HepG2 (cell line): ENCODE measurements around the gene IGFLR1. TPM values are rescaled to one million over a fixed set of nuclear protein-coding genes. Genes with fewer than 3 reads are reported as not detected.

ENCODE experiments used
- ATAC-seq: fragments of 200-7000 bp; cut with Tn5 transposase; 3 replicates; pipeline ENCODE4 v1.9.1; 2020; ENCODE audit warnings: mild to moderate bottlenecking, moderate library complexity
- BruUV-seq: library from RNA; stranded (reverse); fragments of 400-500 nt; replicated peaks from 2 replicates; lab custom pipeline; 2021; lab: Mats Ljungman, UMichigan
- CTCF ChIA-PET: fragments of 300-600 bp; formaldehyde crosslinking; extraction: SDS; loops from one replicate; lab custom pipeline; 2021; ENCODE audit warnings: low total read pairs, inconsistent platforms, low intra/inter-chr PET ratio; lab: Yijun Ruan, JAX
- POLR2A ChIA-PET: fragments of 350-600 bp; sonication (Branson Sonifier 250); formaldehyde crosslinking; loops from one replicate; lab custom pipeline; 2020; ENCODE audit warnings: antibody characterized with exemption, inconsistent platforms; lab: Yijun Ruan, JAX
- DNase-seq: peaks from one replicate; pipeline ENCODE4 v3.0.0-alpha.2; 2015; ENCODE audit warnings: low spot score
- FAIRE-seq: peaks from 3 replicates; lab custom pipeline; 2011; peaks lifted over from hg19 to GRCh38; lab: Jason Lieb, UNC
- H2AFZ ChIP-seq: one replicate; pipeline ENCODE4 v1.6.1; 2011; ENCODE audit warnings: low read length, inconsistent platforms
- H3K27ac ChIP-seq: fragments of 300-600 bp; 3 replicates; pipeline ENCODE4 v1.8.0; 2011; ENCODE audit warnings: mixed run types, mild to moderate bottlenecking, mixed read lengths, low read length, inconsistent platforms; ENCODE audit not compliant: insufficient read depth; ENCODE audit errors: extremely low read length
- H3K27me3 ChIP-seq, 2 experiments: fragments of 200-600 bp in 1 of 2; 2 replicates in 1 of 2; 3 replicates in 1 of 2; pipeline versions ENCODE4 v1.6.0 to v1.8.0; 2011; ENCODE audit warnings: low read length in 2 of 2, mild to moderate bottlenecking in 2 of 2, moderate library complexity in 2 of 2, inconsistent platforms in 1 of 2; ENCODE audit not compliant: insufficient read depth in 2 of 2, control insufficient read depth in 1 of 2
- H3K36me3 ChIP-seq, 2 experiments: fragments of 200-600 bp in 1 of 2; replicated peaks in 1 of 2; 2 replicates in 1 of 2; 3 replicates in 1 of 2; pipeline versions ENCODE4 v1.5.1 to v1.8.0; 2011; ENCODE audit warnings: low read length in 2 of 2, inconsistent platforms in 1 of 2; ENCODE audit not compliant: insufficient read depth in 2 of 2, control insufficient read depth in 1 of 2
- H3K4me1 ChIP-seq: 2 replicates; pipeline ENCODE4 v1.5.1; 2012; ENCODE audit warnings: low read length, inconsistent platforms; ENCODE audit not compliant: insufficient read depth
- H3K4me2 ChIP-seq: 2 replicates; pipeline ENCODE4 v1.6.0; 2011; ENCODE audit warnings: low read depth, low read length, inconsistent platforms
- H3K4me3 ChIP-seq, 3 experiments: fragments of 200-600 bp in 1 of 3; sonication (generic), shearing (Covaris generic) in 1 of 3; replicated peaks in 1 of 3; 2 replicates each; pipeline ENCODE4 v1.5.1; 2011 to 2016; ENCODE audit warnings: low read length in 3 of 3, inconsistent platforms in 2 of 3, low read depth in 2 of 3, mild to moderate bottlenecking in 2 of 3, control low read depth in 1 of 3, mixed read lengths in 1 of 3; ENCODE audit not compliant: insufficient read depth in 1 of 3
- H3K79me2 ChIP-seq: one replicate; pipeline ENCODE4 v1.6.1; 2011; ENCODE audit warnings: low read length, inconsistent platforms; ENCODE audit not compliant: insufficient read depth
- H3K9ac ChIP-seq: 2 replicates; pipeline ENCODE4 v1.6.0; 2011; ENCODE audit warnings: mild to moderate bottlenecking, low read depth, low read length, inconsistent platforms; ENCODE audit not compliant: insufficient read depth
- H3K9me3 ChIP-seq: 2 replicates; pipeline ENCODE4 v1.5.1; 2012; ENCODE audit warnings: mild to moderate bottlenecking, low read length
- H4K20me1 ChIP-seq: 2 replicates; pipeline ENCODE4 v1.6.0; 2011; ENCODE audit warnings: inconsistent platforms, mild to moderate bottlenecking, low read length, moderate library complexity; ENCODE audit not compliant: insufficient read depth
- EZH2 ChIP-seq: conservative IDR thresholded peaks from 2 replicates; pipeline ENCODE4 v1.6.1; 2012; ENCODE audit warnings: mild to moderate bottlenecking, low read depth, low read length, moderate library complexity
- GABPB1 ChIP-seq: IDR thresholded peaks from 2 replicates; pipeline ENCODE4 v1.6.1; 2016; ENCODE audit warnings: mild to moderate bottlenecking, missing genetic modification reagents, moderate library complexity, missing compliant biosample characterization
- HNRNPLL ChIP-seq: fragments of 200-400 bp; formaldehyde crosslinking; IDR thresholded peaks from 2 replicates; pipeline ENCODE4 v1.6.1; 2017; ENCODE audit warnings: mild to moderate bottlenecking, low read depth, low read length; ENCODE audit not compliant: poor library complexity, severe bottlenecking
- KLF13 ChIP-seq: sonication (generic); formaldehyde crosslinking; IDR thresholded peaks from 2 replicates; pipeline ENCODE4 v1.4.0; 2020; ENCODE audit warnings: mild to moderate bottlenecking, missing genetic modification reagents
- MED1 ChIP-seq: sonication (generic); formaldehyde crosslinking; IDR thresholded peaks from 2 replicates; pipeline ENCODE4 v1.4.0; 2020; ENCODE audit warnings: missing genetic modification reagents
- RAD21 ChIP-seq: fragments of 450-650 bp; formaldehyde crosslinking; IDR thresholded peaks from 2 replicates; pipeline ENCODE4 v1.5.0; 2020; ENCODE audit warnings: mild to moderate bottlenecking
- RBFOX2 ChIP-seq: fragments of 200-400 bp; formaldehyde crosslinking; IDR thresholded peaks from 2 replicates; pipeline ENCODE4 v1.6.1; 2017; ENCODE audit warnings: low read depth, mild to moderate bottlenecking, low read length
- SNAPC4 ChIP-seq: sonication (generic); formaldehyde crosslinking; IDR thresholded peaks from 2 replicates; pipeline ENCODE4 v1.4.0; 2020; ENCODE audit warnings: mild to moderate bottlenecking, missing genetic modification reagents
- ZBTB8A ChIP-seq: sonication (generic); formaldehyde crosslinking; IDR thresholded peaks from 2 replicates; pipeline ENCODE4 v1.4.0; 2020; ENCODE audit warnings: mild to moderate bottlenecking, low read depth, missing genetic modification reagents, borderline replicate concordance
- ZHX2 ChIP-seq, 2 experiments: sonication (generic) in 1 of 2; formaldehyde crosslinking in 1 of 2; IDR thresholded peaks; 2 replicates each; pipeline versions ENCODE4 v1.6.1 to v1.9.0; 2014 to 2022; ENCODE audit warnings: antibody characterized with exemption in 1 of 2, borderline replicate concordance in 1 of 2, inconsistent platforms in 1 of 2, low read depth in 1 of 2, missing genetic modification reagents in 1 of 2
- WGBS: methylation state at CpG from one replicate; pipeline ENCODE4 v1.1.6; 2017; ENCODE audit warnings: low lambda C conversion rate; 5-methylcytosine and 5-hydroxymethylcytosine counted together
- in situ Hi-C: cut with HindIII; loops from 2 replicates; pipeline ENCODE4 v1.10.0; 2017; ENCODE audit warnings: low pct_unique_long_range_greater_than_20kb; ENCODE audit not compliant: extremely low pct_ligation_motif_present
- intact Hi-C: fragments of 100-400 bp; cut with micrococcal nuclease; formaldehyde crosslinking; loops from one replicate; pipeline ENCODE4 v1.10.0; 2022; ENCODE audit not compliant: unreplicated experiment
- polyA plus RNA-seq, 8 experiments: library from polyadenylated mRNA; depleted of rRNA in 3 of 8; stranded (reverse) in 7 of 8; unstranded in 1 of 8; fragments of >200 nt; fragmentation: Illumina TruSeq in 4 of 8; extraction: Trizol in 4 of 8; gene quantifications; 2 replicates each; pipeline versions ENCODE4 v1.2.1 to v1.2.3, GENCODE V29; 2011 to 2016; ENCODE audit warnings: low read depth in 4 of 8, missing spikeins in 1 of 8, mixed read lengths in 1 of 8; ENCODE audit not compliant: insufficient read depth in 1 of 8
- total RNA-seq, 5 experiments: library from RNA; depleted of rRNA; stranded (reverse); fragments of >200 nt; fragmentation: Illumina TruSeq; extraction: Trizol; gene quantifications; 2 replicates each; pipeline ENCODE4 v1.2.3, GENCODE V29; 2016; ENCODE audit warnings: low read depth in 1 of 5

Gene IGFLR1
- total and polyA plus RNA-seq, 2 of the 13 experiments (the other 11 are each of a cell fraction or from before 2014, with no cell fraction given) = 5.4 to 8.9 TPM

GRCh38 chr19:35717665-35718344 is 24.4 kb downstream of the IGFLR1 start, which contains the start of gene KMT2B:
Gene KMT2B, plus strand, starts transcription at chr19:35718003. Its CDS starts 16 bp downstream, at chr19:35718019.
- peak within 1 kb of the TSS; percentile 96 for H3K4me2 ChIP-seq
- DNase-seq (no peak), ATAC-seq (no peak), FAIRE-seq (no peak)
- no peaks in the 10 kb centered on the region for H3K27me3 ChIP-seq
- in situ Hi-C loops (loop anchor here (5.0 kb wide), 1 partner anchor 171 kb away; the partner anchor contains the start of gene TMEM147), intact Hi-C loops (loop anchor here (1.0 to 2.0 kb wide), 2 partner anchors 23 to 169 kb away; no protein-coding TSS in a partner anchor)
- peaks cover 21% of the 10 kb centered on the region for H3K79me2 ChIP-seq
- BruUV-seq = no TSS peak
- H3K4me3 ChIP-seq = peak within 1 kb of the TSS; percentile 93 to 99 (median 97)
- no peaks in the 10 kb centered on the region for H3K9me3 ChIP-seq
- CTCF ChIA-PET = interaction anchor here (1.2 to 7.0 kb wide), 6 partner anchors 16 to 214 kb away, joined by 3 to 201 read pairs (median 8); no protein-coding TSS in a partner anchor
- POLR2A ChIA-PET = interaction anchor here (2.0 to 4.6 kb wide), 3 partner anchors 21 to 30 kb away, joined by 11 to 69 read pairs (median 19); partner anchors contain the start of genes LIN37, PSENEN and U2AF1L4
- peak within 1 kb of the TSS; percentile 78 for H3K27ac ChIP-seq
- peaks cover 34% of the 10 kb centered on the region for H3K4me1 ChIP-seq
- peak within 1 kb of the TSS; percentile 88 for H3K9ac ChIP-seq
- H4K20me1 ChIP-seq = peaks cover 8% of the 10 kb centered on the region
- peak within 1 kb of the TSS; percentile 12 for H2AFZ ChIP-seq
- WGBS = 2% methylated on average over 10 of the region's 109 CpGs
- peaks cover 10 to 23% of the 10 kb centered on the region in 2 experiments for H3K36me3 ChIP-seq
- TF ChIP-seq GABPB1 (CRISPR knock-in tag) (peak; percentile 72), EZH2 (no peak), KLF13 (CRISPR knock-in tag) (no peak), RAD21 (CRISPR knock-in tag) (no peak), RBFOX2 (peak; percentile 2), SNAPC4 (CRISPR knock-in tag) (no peak), HNRNPLL (no peak), ZHX2 (IDR thresholded peaks at IDR 0.05; ENCODE audit: low read depth) (no peak), ZHX2 (CRISPR knock-in tag; IDR thresholded peaks at IDR 0.05; ENCODE audit: borderline replicate concordance) (0 out of 2 replicates have a peak, but pooled peaks have one; percentile 46), MED1 (CRISPR knock-in tag) (0 out of 2 replicates have a peak, but pooled peaks have one; percentile 18), ZBTB8A (no peak)
